Tibial artery (tissue), 4 donors: Measurements from ENCODE around the gene TPI1.
A peak's percentile ranks its signal among the peaks of the same experiment; 100 is the strongest.

ENCODE experiments used
- DNase-seq, 2 donors: peaks; one replicate each; pipeline ENCODE4 v3.0.0-alpha.2; 2019
- H3K27ac ChIP-seq, 2 donors: fragments of 200-600 bp; sonication (generic) in 1 of 2; 1 replicate in 1 of 2; 2 replicates in 1 of 2; pipeline ENCODE4 v1.5.1; 2018 to 2019; ENCODE audit warnings: mild to moderate bottlenecking in 1 of 2
- H3K27me3 ChIP-seq, 2 donors: fragments of 200-600 bp; sonication (generic) in 1 of 2; one replicate each; pipeline versions ENCODE4 v1.5.1 to v1.6.0; 2016 to 2019
- H3K36me3 ChIP-seq, 3 donors: fragments of 200-600 bp; sonication (generic) in 2 of 3; one replicate each; pipeline ENCODE4 v1.5.1; 2016 to 2019; ENCODE audit warnings: mild to moderate bottlenecking in 2 of 3
- H3K4me1 ChIP-seq, 4 donors: fragments of 200-600 bp; sonication (generic) in 2 of 4; 1 replicate in 3 of 4; 2 replicates in 1 of 4; pipeline ENCODE4 v1.5.1; 2016 to 2019
- H3K4me3 ChIP-seq, 2 donors: fragments of 200-600 bp; sonication (generic) in 1 of 2; 1 replicate in 1 of 2; 2 replicates in 1 of 2; pipeline ENCODE4 v1.5.1; 2018 to 2019; ENCODE audit warnings: mild to moderate bottlenecking in 2 of 2
- H3K9me3 ChIP-seq, 3 donors: fragments of 200-600 bp; sonication (generic) in 1 of 3; one replicate each; pipeline ENCODE4 v1.5.1; 2016 to 2019
- intact Hi-C: fragments of 100-400 bp; cut with DNase I; formaldehyde crosslinking; loops from one replicate; pipeline ENCODE4 v1.15.0; 2023; ENCODE audit warnings: low total_unique reads
- TF ChIP-seq, protein P1 (sequence below), 2 experiments: fragments of 200-600 bp in 1 of 2; fragments of 450-650 bp in 1 of 2; IDR thresholded peaks; one replicate each; pipeline ENCODE4 v1.5.1; 2017 to 2019; ENCODE audit warnings: antibody characterized with exemption in 2 of 2, mild to moderate bottlenecking in 1 of 2, moderate library complexity in 1 of 2

Gene TPI1

DNA sequence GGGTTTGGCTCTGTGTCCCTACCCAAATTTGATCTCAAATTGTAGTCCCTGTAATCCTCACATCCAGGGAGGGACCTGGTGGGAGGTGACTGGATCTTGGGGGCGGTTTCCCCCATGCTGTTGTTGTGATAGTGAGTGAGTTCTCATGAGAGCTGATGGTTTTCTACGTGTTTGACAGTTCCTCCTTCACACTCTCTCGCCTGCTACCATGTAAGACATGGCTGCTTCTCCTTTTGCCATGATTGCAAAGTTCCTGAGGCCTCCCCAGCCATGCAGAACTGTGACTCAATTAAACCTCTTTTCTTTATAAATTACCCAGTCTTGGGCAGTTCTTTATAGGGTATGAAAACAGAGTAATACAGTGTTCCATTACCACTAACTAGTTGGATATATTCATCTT lies 27.0 kb downstream of the TPI1 start:
- TF ChIP-seq, protein P1, sequence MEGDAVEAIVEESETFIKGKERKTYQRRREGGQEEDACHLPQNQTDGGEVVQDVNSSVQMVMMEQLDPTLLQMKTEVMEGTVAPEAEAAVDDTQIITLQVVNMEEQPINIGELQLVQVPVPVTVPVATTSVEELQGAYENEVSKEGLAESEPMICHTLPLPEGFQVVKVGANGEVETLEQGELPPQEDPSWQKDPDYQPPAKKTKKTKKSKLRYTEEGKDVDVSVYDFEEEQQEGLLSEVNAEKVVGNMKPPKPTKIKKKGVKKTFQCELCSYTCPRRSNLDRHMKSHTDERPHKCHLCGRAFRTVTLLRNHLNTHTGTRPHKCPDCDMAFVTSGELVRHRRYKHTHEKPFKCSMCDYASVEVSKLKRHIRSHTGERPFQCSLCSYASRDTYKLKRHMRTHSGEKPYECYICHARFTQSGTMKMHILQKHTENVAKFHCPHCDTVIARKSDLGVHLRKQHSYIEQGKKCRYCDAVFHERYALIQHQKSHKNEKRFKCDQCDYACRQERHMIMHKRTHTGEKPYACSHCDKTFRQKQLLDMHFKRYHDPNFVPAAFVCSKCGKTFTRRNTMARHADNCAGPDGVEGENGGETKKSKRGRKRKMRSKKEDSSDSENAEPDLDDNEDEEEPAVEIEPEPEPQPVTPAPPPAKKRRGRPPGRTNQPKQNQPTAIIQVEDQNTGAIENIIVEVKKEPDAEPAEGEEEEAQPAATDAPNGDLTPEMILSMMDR (IDR thresholded peaks at IDR 0.05), result no peak
- no peak overlapping the region for H3K4me3 ChIP-seq
- H3K27me3 ChIP-seq, result peaks cover 0 to 3% of the 10 kb centered on the region in 2 donors
- DNase-seq, result no peak
- intact Hi-C loops, result no loop called here
- H3K4me1 ChIP-seq, result peaks cover 0 to 15% (median 5%) of the 10 kb centered on the region in 4 donors
- H3K27ac ChIP-seq, result no peak overlapping the region
- H3K9me3 ChIP-seq, result no peaks in the 10 kb centered on the region
- H3K36me3 ChIP-seq, result no peaks in the 10 kb centered on the region

- Histone ChIP-seq H3K27me3 (no peaks in the 10 kb centered on the region), H3K36me3 (no peaks in the 10 kb centered on the region), H3K4me1 (peaks cover 0 to 3% (median 0%) of the 10 kb centered on the region in 4 donors), H3K4me3 (no peak overlapping the region), H3K27ac (no peak overlapping the region), H3K9me3 (no peaks in the 10 kb centered on the region)
- no peak for DNase-seq
- TF ChIP-seq, protein P1 (IDR thresholded peaks at IDR 0.05), result no peak
- intact Hi-C loops, result no loop called here
Measured at GRCh38 chr12:6896846-6897435, 29.6 kb downstream of the TPI1 start.

GRCh38 chr12:6899427-6899826 lies 32.1 kb downstream of the TPI1 start:
- H3K4me3 ChIP-seq, result no peak overlapping the region
- H3K4me1 ChIP-seq, result peaks cover 0 to 8% (median 0%) of the 10 kb centered on the region in 4 donors
- no peak for DNase-seq
- H3K9me3 ChIP-seq, result no peaks in the 10 kb centered on the region
- no peaks in the 10 kb centered on the region for H3K27me3 ChIP-seq
- no peak overlapping the region for H3K27ac ChIP-seq
- intact Hi-C loops, result no loop called here
- TF ChIP-seq, protein P1 (IDR thresholded peaks at IDR 0.05), result no peak
- no peaks in the 10 kb centered on the region for H3K36me3 ChIP-seq

GRCh38 chr12:6899837-6900519 lies 32.6 kb downstream of the TPI1 start:
- H3K4me3 ChIP-seq, result no peak overlapping the region
- no peaks in the 10 kb centered on the region for H3K9me3 ChIP-seq
- H3K27ac ChIP-seq, result no peak overlapping the region
- peaks cover 0 to 10% (median under 1%) of the 10 kb centered on the region in 4 donors for H3K4me1 ChIP-seq
- H3K36me3 ChIP-seq, result no peaks in the 10 kb centered on the region
- TF ChIP-seq, protein P1 (IDR thresholded peaks at IDR 0.05), result no peak
- intact Hi-C loops, result no loop called here
- DNase-seq, result peak in 1 of 2 donors; percentile 57
- no peaks in the 10 kb centered on the region for H3K27me3 ChIP-seq

GRCh38 chr12:6902448-6902847 lies 35.1 kb downstream of the TPI1 start:
- H3K27ac ChIP-seq, result no peak overlapping the region
- no peaks in the 10 kb centered on the region for H3K27me3 ChIP-seq
- DNase-seq, result no peak
- no peaks in the 10 kb centered on the region for H3K9me3 ChIP-seq
- intact Hi-C loops, result no loop called here
- peaks cover 0 to 11% (median 7%) of the 10 kb centered on the region in 3 donors for H3K36me3 ChIP-seq
- TF ChIP-seq, protein P1 (IDR thresholded peaks at IDR 0.05), result no peak
- H3K4me3 ChIP-seq, result no peak overlapping the region
- peaks cover 0 to 14% (median 6%) of the 10 kb centered on the region in 4 donors for H3K4me1 ChIP-seq
